HCT116 (cell line): ENCODE results near the gene HNF1B. TPM values are rescaled to one million over a fixed set of nuclear protein-coding genes. Genes with fewer than 3 reads are reported as not detected.

ENCODE experiments used
- ATAC-seq: fragments of 200-7000 bp; cut with Tn5 transposase; 2 replicates; pipeline ENCODE4 v1.9.1; 2020; ENCODE audit warnings: mild to moderate bottlenecking, moderate library complexity
- BruUV-seq: library from RNA; stranded (reverse); fragments of 400-500 nt; replicated peaks from 2 replicates; lab custom pipeline; 2021; lab: Mats Ljungman, UMichigan
- CTCF ChIA-PET: fragments of 300-600 bp; sonication (Branson Sonifier 250); formaldehyde crosslinking; loops from one replicate; lab custom pipeline; 2021; ENCODE audit warnings: antibody characterized with exemption; lab: Charles Lee
- POLR2A ChIA-PET: fragments of 300-600, 350-600 bp; sonication (Branson Sonifier 250); formaldehyde crosslinking; loops from one replicate; lab custom pipeline; 2021; ENCODE audit warnings: antibody characterized with exemption; lab: Charles Lee
- RAD21 ChIA-PET, 2 experiments: fragments of 300-600 bp; sonication (Branson Sonifier 250); formaldehyde crosslinking; loops; one replicate each; lab custom pipeline; 2023; ENCODE audit warnings: low total read pairs in 2 of 2; ENCODE audit not compliant: uncharacterized antibody in 2 of 2, unreplicated experiment in 2 of 2, low non-redundant PET in 1 of 2; lab: Charles Lee
- DNase-seq: peaks from one replicate; pipeline ENCODE4 v3.0.0-alpha.2; 2010; ENCODE audit warnings: low read depth, low spot score
- H2AFZ ChIP-seq: fragments of 200-600 bp; shearing (Covaris generic), sonication (generic); 2 replicates; pipeline ENCODE4 v1.6.1; 2017; ENCODE audit warnings: low read depth, mixed run types, mixed read lengths, antibody characterized with exemption, low read length; ENCODE audit not compliant: poor library complexity, severe bottlenecking
- H3K27ac ChIP-seq: 2 replicates; pipeline ENCODE4 v1.5.1; 2012; ENCODE audit warnings: low read depth, low read length
- H3K27me3 ChIP-seq: fragments of 200-600 bp; sonication (generic); 2 replicates; pipeline ENCODE4 v1.6.1; 2016; ENCODE audit warnings: mixed run types, low read length, mixed read lengths; ENCODE audit not compliant: insufficient read depth
- H3K36me3 ChIP-seq, 2 experiments: fragments of 200-500 bp in 1 of 2; fragments of 200-600 bp in 1 of 2; sonication (Bioruptor generic) in 1 of 2; sonication (generic) in 1 of 2; 2 replicates each; pipeline versions ENCODE4 v1.5.1 to v1.6.1; 2014 to 2016; ENCODE audit warnings: low read length in 2 of 2, inconsistent platforms in 1 of 2, mixed read lengths in 1 of 2, mixed run types in 1 of 2; ENCODE audit not compliant: insufficient read depth in 2 of 2, control insufficient read depth in 1 of 2
- H3K4me1 ChIP-seq, 2 experiments: fragments of 200-600 bp in 1 of 2; sonication (generic) in 1 of 2; 2 replicates each; pipeline versions ENCODE4 v1.5.1 to v1.6.1; 2012 to 2017; ENCODE audit warnings: low read length in 2 of 2, inconsistent platforms in 1 of 2, mild to moderate bottlenecking in 1 of 2, mixed read lengths in 1 of 2, mixed run types in 1 of 2, moderate library complexity in 1 of 2; ENCODE audit not compliant: insufficient read depth in 2 of 2, control insufficient read depth in 1 of 2
- H3K4me2 ChIP-seq: fragments of 200-600 bp; sonication (generic); 2 replicates; pipeline ENCODE4 v1.6.1; 2017; ENCODE audit warnings: mixed run types, low read length, mixed read lengths
- H3K4me3 ChIP-seq, 2 experiments: fragments of 200-600 bp in 1 of 2; sonication (generic) in 1 of 2; replicated peaks in 1 of 2; 2 replicates each; pipeline ENCODE4 v1.5.1; 2011 to 2016; ENCODE audit warnings: low read length in 2 of 2, control low read depth in 1 of 2, low read depth in 1 of 2, mild to moderate bottlenecking in 1 of 2, mixed read lengths in 1 of 2, mixed run types in 1 of 2
- H3K79me2 ChIP-seq: fragments of 200-600 bp; sonication (generic); 2 replicates; pipeline ENCODE4 v1.6.1; 2017; ENCODE audit warnings: mild to moderate bottlenecking, mixed run types, low read length, moderate library complexity, mixed read lengths; ENCODE audit not compliant: insufficient read depth
- H3K9ac ChIP-seq: fragments of 200-600 bp; sonication (generic); 2 replicates; pipeline ENCODE4 v1.6.1; 2016; ENCODE audit warnings: low read length, mixed read lengths
- H3K9me2 ChIP-seq: fragments of 200-600 bp; sonication (generic), shearing (Covaris generic); 2 replicates; pipeline ENCODE4 v1.6.1; 2017; ENCODE audit warnings: mixed run types, mild to moderate bottlenecking, moderate library complexity; ENCODE audit not compliant: insufficient read depth
- H3K9me3 ChIP-seq, 2 experiments: fragments of 200-500 bp in 1 of 2; fragments of 200-600 bp in 1 of 2; sonication (Bioruptor generic) in 1 of 2; sonication (generic) in 1 of 2; 2 replicates each; pipeline ENCODE4 v1.6.1; 2014 to 2017; ENCODE audit warnings: low read length in 2 of 2, mixed read lengths in 2 of 2, inconsistent platforms in 1 of 2, low read depth in 1 of 2, mild to moderate bottlenecking in 1 of 2, mixed run types in 1 of 2, moderate library complexity in 1 of 2; ENCODE audit not compliant: control insufficient read depth in 1 of 2, insufficient read depth in 1 of 2
- H4K20me1 ChIP-seq: fragments of 200-600 bp; sonication (generic), shearing (Covaris generic); 2 replicates; pipeline ENCODE4 v1.6.1; 2017; ENCODE audit warnings: mixed run types, mild to moderate bottlenecking, moderate library complexity; ENCODE audit not compliant: insufficient read depth
- CBX3 ChIP-seq: IDR thresholded peaks from 2 replicates; pipeline ENCODE4 v1.6.1; 2012; ENCODE audit warnings: low read depth
- CEBPB ChIP-seq: IDR thresholded peaks from 2 replicates; pipeline ENCODE4 v1.6.1; 2012; ENCODE audit warnings: low read depth
- EGR1 ChIP-seq: IDR thresholded peaks from 2 replicates; pipeline ENCODE4 v1.6.1; 2012; ENCODE audit warnings: low read depth
- EZH2 ChIP-seq: fragments of 200-600 bp; sonication (generic); IDR thresholded peaks from 2 replicates; pipeline ENCODE4 v1.6.1; 2017; ENCODE audit warnings: antibody characterized with exemption, mixed run types
- EZH2phosphoT487 ChIP-seq: fragments of 200-600 bp; IDR thresholded peaks from 2 replicates; pipeline ENCODE4 v1.6.1; 2018; ENCODE audit warnings: antibody characterized with exemption, borderline replicate concordance
- FOSL1 ChIP-seq: IDR thresholded peaks from 2 replicates; pipeline ENCODE4 v1.6.1; 2012; ENCODE audit warnings: low read depth
- POLR2A ChIP-seq: IDR thresholded peaks from 2 replicates; pipeline ENCODE4 v1.7.0; 2011; ENCODE audit warnings: borderline replicate concordance; ENCODE audit not compliant: insufficient read depth, insufficient read length; ENCODE audit errors: extremely low read depth
- POLR2AphosphoS5 ChIP-seq: IDR thresholded peaks from 2 replicates; pipeline ENCODE4 v1.6.1; 2011; ENCODE audit warnings: mild to moderate bottlenecking, low read depth, low read length, moderate library complexity
- RAD21 ChIP-seq: IDR thresholded peaks from 2 replicates; pipeline ENCODE4 v1.6.1; 2012; ENCODE audit warnings: low read depth, mild to moderate bottlenecking
- SIN3A ChIP-seq: IDR thresholded peaks from 2 replicates; pipeline ENCODE4 v1.6.1; 2012; ENCODE audit warnings: low read depth
- SRF ChIP-seq: IDR thresholded peaks from 2 replicates; pipeline ENCODE4 v1.6.1; 2012; ENCODE audit warnings: low read depth
- TCF7L2 ChIP-seq: IDR thresholded peaks from 2 replicates; pipeline ENCODE4 v1.7.0; 2011; ENCODE audit warnings: borderline replicate concordance, inconsistent platforms; ENCODE audit not compliant: insufficient read depth, insufficient read length; ENCODE audit errors: extremely low read depth
- YY1 ChIP-seq: IDR thresholded peaks from 2 replicates; pipeline ENCODE4 v1.6.1; 2011; ENCODE audit warnings: low read length, low read depth, moderate library complexity, mild to moderate bottlenecking; ENCODE audit not compliant: insufficient replicate concordance; ENCODE audit errors: extremely low read depth
- ZFX ChIP-seq: fragments of 450-650 bp; IDR thresholded peaks from 2 replicates; pipeline ENCODE4 v1.6.1; 2017
- ZNF274 ChIP-seq: fragments of 200-500 bp; sonication (Bioruptor generic); IDR thresholded peaks from 2 replicates; pipeline ENCODE4 v1.6.1; 2014; ENCODE audit warnings: mild to moderate bottlenecking, low read depth, low read length, inconsistent platforms
- intact Hi-C: fragments of 100-400 bp; cut with micrococcal nuclease; formaldehyde crosslinking; loops from 2 replicates; pipeline ENCODE4 v1.10.0; 2022
- total RNA-seq: library from RNA; stranded (reverse); gene quantifications from one replicate; pipeline ENCODE4 v1.2.1, GENCODE V29; 2021; ENCODE audit not compliant: unreplicated experiment
- TF ChIP-seq, protein P1 (sequence below): IDR thresholded peaks from 2 replicates; pipeline ENCODE4 v1.6.1; 2012; ENCODE audit warnings: low read depth
- TF ChIP-seq, protein P2 (sequence below): IDR thresholded peaks from 2 replicates; pipeline ENCODE4 v1.6.1; 2012
- TF ChIP-seq, protein P3 (sequence below): IDR thresholded peaks from 2 replicates; pipeline ENCODE4 v1.6.1; 2012
- TF ChIP-seq, protein P4 (sequence below): IDR thresholded peaks from 2 replicates; pipeline ENCODE4 v1.6.1; 2011; ENCODE audit warnings: mild to moderate bottlenecking, low read length, moderate library complexity; ENCODE audit not compliant: insufficient replicate concordance; ENCODE audit errors: extremely low read depth

The HNF1B gene
- total RNA-seq, 1 experiment from 2014 or later = 3.6 TPM

DNA sequence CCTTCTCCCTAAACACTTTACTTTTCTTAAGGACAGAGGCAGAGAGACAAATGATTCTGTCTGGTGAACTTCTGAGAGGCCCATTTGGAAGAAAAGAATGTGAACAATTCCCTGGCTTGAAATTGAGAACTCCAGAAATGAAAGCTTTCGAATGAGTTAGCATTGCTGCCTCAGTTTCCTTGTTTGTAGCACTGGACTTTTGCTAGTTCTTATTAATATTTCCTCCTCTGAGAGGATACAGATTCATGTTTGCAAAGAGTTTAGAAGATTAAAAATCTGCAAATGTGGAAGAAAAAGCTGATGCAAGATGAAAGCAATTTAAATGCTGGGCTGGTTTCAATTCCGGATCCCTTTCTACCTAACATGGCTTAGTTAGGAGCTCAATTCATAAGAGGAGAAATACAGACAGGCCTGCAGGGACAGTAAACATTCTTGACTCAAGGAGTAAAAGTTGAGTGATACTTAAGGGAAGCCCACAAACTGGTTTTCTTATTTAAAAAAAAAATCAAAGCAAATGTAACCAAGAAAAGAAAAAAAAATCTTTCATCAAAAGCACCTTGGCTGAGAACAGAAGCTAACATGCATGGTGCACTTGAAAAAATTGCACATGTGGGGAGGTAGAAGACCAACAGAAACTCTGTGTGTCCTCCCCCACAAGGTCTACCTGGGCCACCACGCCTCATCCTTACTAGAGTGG is 27.1 kb downstream of the HNF1B start:
- Histone ChIP-seq H3K36me3 (no peaks in the 10 kb centered on the region), H3K4me2 (peak overlapping the region; percentile 15; the same call in 1 of the 2 replicates), H3K9me2 (no peaks in the 10 kb centered on the region), H3K4me3 (no peak overlapping the region), H2AFZ (no peak overlapping the region)
- intact Hi-C loops = loop anchor here (5.0 kb wide), 1 partner anchor 35 kb away; no protein-coding TSS in a partner anchor
- CTCF ChIA-PET = no interaction called here
- BruUV-seq = no TSS peak
- no peak for TF ChIP-seq TCF7L2
- TF ChIP-seq, protein P1, sequence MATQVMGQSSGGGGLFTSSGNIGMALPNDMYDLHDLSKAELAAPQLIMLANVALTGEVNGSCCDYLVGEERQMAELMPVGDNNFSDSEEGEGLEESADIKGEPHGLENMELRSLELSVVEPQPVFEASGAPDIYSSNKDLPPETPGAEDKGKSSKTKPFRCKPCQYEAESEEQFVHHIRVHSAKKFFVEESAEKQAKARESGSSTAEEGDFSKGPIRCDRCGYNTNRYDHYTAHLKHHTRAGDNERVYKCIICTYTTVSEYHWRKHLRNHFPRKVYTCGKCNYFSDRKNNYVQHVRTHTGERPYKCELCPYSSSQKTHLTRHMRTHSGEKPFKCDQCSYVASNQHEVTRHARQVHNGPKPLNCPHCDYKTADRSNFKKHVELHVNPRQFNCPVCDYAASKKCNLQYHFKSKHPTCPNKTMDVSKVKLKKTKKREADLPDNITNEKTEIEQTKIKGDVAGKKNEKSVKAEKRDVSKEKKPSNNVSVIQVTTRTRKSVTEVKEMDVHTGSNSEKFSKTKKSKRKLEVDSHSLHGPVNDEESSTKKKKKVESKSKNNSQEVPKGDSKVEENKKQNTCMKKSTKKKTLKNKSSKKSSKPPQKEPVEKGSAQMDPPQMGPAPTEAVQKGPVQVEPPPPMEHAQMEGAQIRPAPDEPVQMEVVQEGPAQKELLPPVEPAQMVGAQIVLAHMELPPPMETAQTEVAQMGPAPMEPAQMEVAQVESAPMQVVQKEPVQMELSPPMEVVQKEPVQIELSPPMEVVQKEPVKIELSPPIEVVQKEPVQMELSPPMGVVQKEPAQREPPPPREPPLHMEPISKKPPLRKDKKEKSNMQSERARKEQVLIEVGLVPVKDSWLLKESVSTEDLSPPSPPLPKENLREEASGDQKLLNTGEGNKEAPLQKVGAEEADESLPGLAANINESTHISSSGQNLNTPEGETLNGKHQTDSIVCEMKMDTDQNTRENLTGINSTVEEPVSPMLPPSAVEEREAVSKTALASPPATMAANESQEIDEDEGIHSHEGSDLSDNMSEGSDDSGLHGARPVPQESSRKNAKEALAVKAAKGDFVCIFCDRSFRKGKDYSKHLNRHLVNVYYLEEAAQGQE = no peak
- no peak for TF ChIP-seq SRF
- TF ChIP-seq YY1 = no peak
- TF ChIP-seq EGR1 = no peak
- TF ChIP-seq, protein P2, sequence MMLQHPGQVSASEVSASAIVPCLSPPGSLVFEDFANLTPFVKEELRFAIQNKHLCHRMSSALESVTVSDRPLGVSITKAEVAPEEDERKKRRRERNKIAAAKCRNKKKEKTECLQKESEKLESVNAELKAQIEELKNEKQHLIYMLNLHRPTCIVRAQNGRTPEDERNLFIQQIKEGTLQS = no peak
- TF ChIP-seq CBX3 = no peak
- TF ChIP-seq POLR2AphosphoS5 = no peak
- TF ChIP-seq EZH2phosphoT487 = no peak
- TF ChIP-seq POLR2A = no peak
- TF ChIP-seq SIN3A = no peak
- TF ChIP-seq ZFX = no peak
- no peak for TF ChIP-seq RAD21
- no peak for TF ChIP-seq FOSL1
- TF ChIP-seq, protein P3, sequence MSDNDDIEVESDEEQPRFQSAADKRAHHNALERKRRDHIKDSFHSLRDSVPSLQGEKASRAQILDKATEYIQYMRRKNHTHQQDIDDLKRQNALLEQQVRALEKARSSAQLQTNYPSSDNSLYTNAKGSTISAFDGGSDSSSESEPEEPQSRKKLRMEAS = no peak
- no peak for TF ChIP-seq ZNF274
- TF ChIP-seq, protein P4, sequence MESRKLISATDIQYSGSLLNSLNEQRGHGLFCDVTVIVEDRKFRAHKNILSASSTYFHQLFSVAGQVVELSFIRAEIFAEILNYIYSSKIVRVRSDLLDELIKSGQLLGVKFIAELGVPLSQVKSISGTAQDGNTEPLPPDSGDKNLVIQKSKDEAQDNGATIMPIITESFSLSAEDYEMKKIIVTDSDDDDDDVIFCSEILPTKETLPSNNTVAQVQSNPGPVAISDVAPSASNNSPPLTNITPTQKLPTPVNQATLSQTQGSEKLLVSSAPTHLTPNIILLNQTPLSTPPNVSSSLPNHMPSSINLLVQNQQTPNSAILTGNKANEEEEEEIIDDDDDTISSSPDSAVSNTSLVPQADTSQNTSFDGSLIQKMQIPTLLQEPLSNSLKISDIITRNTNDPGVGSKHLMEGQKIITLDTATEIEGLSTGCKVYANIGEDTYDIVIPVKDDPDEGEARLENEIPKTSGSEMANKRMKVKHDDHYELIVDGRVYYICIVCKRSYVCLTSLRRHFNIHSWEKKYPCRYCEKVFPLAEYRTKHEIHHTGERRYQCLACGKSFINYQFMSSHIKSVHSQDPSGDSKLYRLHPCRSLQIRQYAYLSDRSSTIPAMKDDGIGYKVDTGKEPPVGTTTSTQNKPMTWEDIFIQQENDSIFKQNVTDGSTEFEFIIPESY = no peak
- TF ChIP-seq CEBPB = no peak
- TF ChIP-seq EZH2 = no peak
- TF ChIP-seq, all 23 proteins: peak for 0
- no peaks in the 10 kb centered on the region for H4K20me1 ChIP-seq
- DNase-seq = no peak
- POLR2A ChIA-PET = no interaction called here
- no peaks in the 10 kb centered on the region for H3K9me3 ChIP-seq
- peaks cover 10 to 12% of the 10 kb centered on the region in 2 experiments for H3K4me1 ChIP-seq
- no peaks in the 10 kb centered on the region for H3K79me2 ChIP-seq
- no peak overlapping the region for H3K27ac ChIP-seq
- RAD21 ChIA-PET = no interaction called here
- no peaks in the 10 kb centered on the region for H3K27me3 ChIP-seq
- no peak overlapping the region for H3K9ac ChIP-seq
- ATAC-seq = no peak
